GM21526 (cell line): Measurements from ENCODE around the gene RRAS2.
"Not testable (repeated sequence)": the region's sequence is repeated elsewhere in the genome, so short reads cannot be mapped to it uniquely, and the experiment has no call there.

ENCODE experiments used
- ATAC-seq: cut with Tn5 transposase; IDR thresholded peaks from one replicate; pipeline ENCODE4 v1.9.1; 2021; ENCODE audit warnings: moderate library complexity; ENCODE audit not compliant: unreplicated experiment, low FRiP score

Gene RRAS2

DNA sequence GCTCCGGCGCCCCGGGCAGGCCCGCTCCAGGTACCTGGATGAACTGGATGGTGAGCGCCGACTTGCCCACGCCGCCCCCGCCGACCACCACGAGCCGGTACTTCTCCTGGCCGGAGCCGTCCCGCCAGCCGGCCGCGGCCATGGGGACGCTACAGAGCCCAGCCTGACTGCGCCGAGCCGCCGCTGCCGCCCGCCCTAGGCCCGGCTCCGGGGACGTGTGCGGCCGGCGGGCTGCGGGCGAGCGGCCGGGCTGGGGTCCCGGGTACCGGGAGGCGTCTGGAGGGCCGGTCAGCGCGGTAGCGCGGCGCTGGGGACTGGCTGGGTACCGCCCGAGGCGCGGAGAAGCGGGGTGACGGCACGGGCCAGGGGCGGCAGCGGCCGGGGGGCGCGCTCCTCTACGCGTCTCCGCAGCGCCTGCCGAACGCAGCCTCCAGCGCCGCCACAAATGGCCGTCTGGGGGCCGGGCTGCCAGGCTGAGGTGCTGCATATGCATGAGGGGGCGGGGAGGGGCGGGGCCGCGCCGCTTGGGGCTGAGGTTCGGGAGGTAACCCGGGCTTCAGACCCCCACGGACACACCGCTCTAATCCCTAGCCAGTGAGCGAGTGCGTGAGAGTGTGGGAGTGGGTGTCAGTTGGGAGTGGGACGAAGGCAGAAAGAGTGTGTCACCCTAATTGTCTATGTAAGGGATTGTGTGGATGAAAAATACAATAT lies at the start of gene RRAS2:
Gene RRAS2, minus strand, starts transcription at position 455 of the 711 bp plus-strand sequence. Its CDS starts 313 bp downstream, at position 142.
- peak; percentile 89 for ATAC-seq

DNA sequence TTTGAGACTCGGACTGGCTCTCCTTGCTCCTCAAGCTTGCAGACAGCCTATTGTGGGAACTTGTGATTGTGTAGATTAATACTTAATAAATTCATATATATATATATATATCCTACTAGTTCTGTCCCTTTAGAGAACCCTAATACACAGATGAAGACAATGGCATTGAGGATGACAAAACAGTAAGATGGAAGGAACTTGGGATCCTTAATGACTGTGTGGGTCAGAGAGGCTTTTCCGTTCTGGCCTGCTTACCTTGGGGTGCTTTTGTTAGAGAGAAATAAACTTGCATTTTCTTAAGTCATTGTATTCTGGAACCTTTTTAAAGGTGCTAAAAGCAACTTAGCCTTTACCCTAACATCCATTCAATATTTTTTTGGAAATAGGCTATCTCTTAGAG lies 49.6 kb upstream of the RRAS2 start:
- ATAC-seq, result no peak

DNA sequence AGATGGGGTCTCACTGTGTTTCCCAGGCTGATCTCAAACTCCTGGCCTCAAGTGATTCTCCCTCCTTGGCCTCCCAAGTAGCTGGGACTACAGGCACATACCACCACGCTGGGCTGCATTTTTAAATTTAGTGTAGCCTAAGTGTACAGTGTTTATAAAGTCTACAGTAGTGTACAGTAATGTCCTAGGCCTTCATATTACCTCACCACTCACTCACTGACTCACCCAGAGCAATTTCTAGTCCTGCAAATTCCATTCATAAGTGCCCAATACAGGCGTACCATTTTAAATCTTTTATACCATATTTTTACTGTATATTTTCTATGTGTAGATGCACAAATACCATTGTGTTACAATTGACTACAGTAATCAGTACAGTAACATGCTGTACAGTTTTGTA lies 47.1 kb upstream of the RRAS2 start:
- not testable (repeated sequence) for ATAC-seq

DNA sequence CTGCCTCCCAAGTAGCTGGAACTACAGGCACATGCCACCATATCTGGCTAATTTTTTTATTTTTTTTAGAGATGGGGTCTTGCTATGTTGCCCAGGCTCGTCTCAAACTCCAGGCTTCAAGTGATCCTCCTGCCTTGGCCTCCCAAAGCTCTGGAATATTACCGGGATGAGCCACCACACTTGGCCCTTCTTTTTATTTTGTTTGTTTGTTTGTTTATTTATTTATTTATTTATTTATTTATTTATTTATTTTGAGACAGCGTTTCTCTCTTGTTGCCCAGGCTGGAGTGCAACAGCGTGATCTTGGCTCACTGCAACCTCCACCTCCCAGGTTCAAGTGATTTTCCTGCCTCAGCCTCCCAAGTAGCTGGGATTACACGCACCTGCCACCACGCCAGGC lies 44.5 kb upstream of the RRAS2 start:
- ATAC-seq, result not testable (repeated sequence)

DNA sequence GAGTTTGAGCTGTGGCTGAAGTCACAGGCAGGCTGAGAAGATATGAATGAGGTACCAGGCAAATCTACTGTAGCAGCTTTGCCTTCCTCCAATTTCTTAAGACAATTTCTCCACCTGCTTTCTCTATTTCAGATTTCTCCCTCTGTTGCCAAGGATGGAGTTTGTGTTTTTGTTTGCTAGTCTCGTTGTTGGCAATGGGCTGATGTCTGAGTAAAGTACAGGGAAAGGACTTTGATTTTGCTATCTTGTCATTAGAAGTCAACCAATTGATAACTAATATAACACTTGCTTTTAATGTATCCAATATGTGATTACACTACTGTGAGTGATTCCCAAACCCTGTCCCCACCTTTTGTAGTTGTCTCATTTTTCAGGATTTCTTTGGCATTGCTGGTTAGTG lies 40.1 kb upstream of the RRAS2 start:
- ATAC-seq, result no peak

DNA sequence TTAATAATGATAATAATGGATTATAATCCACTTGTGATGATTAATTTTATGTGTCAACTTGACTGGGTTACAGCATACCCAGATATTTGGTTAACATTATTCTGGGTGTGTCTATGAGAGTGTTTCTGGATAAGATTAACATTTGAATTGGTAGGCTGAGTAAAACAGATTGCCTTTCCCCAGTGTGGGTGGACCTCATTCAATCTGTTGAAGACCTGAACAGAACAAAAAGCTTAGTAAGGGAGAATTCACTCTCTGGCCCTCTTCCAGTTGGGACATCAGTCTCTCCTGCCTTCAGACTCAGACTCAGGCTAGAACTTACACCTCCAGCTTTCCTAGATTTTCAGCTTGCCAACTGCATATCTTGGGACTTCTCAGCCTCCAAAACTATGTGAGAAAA lies 37.3 kb upstream of the RRAS2 start:
- no peak for ATAC-seq

DNA sequence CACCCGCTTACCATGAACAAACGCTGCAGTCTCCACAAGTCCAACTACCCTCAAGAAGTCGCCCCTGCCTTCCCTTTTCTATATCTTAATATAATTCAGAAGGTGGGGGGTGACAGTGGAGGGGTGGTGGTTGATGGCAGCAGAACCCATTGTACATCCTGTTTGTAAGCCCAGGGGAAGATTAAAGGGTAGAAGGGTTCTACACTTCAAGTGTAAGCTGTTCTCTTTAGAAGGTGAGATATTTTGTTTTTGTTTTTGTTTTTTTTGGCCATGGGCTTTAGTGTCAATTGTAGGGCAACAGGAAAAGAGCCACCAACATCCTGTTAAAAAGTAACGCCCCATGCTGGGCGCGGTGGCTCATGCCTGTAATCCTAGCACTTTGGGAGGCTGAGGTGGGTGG lies 34.9 kb upstream of the RRAS2 start:
- ATAC-seq, result no peak

DNA sequence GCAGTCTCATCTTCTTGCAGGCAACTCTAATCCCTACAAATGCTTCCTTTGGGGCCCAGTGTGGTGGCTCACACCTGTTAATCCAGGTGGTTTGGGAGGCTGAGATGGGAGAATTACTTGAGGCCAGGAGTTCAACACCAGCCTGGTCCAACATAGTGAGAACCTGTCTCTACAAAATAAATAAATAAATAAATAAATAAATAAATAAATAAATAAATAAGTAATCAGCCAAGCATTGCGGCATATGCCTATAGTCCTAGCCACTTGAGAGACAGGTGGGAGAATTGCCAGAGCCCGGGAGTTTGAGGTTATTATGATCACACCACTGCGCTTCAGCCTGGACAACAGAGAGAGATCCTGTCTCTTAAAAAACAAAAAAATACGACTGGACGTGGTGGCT lies 34.1 kb upstream of the RRAS2 start:
- ATAC-seq, result no peak

DNA sequence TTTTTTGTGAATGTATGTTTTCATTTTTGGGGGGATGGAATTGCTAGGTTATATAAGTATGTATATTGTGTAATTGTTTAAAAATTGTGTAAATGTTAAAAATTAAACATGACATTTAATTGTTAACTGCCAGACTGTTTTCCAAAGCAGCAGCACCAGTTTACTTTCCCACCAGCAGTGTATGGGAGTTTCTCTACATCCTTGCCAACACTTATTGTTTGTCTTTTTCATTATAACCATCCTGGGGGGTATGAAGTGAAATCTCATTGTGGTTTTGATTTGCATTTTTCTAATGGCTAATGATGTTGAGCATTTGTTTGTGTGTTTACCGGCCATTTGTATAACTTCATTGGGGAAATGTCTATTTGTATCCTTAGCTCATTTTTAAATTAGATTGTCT lies 31.7 kb upstream of the RRAS2 start:
- no peak for ATAC-seq

DNA sequence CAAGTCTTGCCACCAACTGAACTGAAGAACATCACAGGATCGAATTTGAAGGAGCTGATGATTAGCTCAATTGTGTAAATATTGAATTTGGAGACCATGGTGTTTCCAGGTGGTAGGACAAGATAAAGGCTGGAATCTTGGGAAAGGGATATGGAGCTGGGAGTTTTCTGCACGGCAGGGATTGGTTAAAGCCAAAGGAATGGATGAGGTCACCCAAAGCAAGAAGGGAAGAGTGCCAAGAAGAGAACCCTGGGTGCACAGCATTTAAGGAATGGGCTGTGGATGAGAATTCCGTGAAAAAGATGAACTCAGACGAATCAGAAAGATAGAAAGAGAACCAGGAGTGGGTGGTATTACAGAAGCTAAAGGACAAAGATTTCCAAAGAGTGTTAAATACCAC lies 29.4 kb upstream of the RRAS2 start:
- no peak for ATAC-seq

DNA sequence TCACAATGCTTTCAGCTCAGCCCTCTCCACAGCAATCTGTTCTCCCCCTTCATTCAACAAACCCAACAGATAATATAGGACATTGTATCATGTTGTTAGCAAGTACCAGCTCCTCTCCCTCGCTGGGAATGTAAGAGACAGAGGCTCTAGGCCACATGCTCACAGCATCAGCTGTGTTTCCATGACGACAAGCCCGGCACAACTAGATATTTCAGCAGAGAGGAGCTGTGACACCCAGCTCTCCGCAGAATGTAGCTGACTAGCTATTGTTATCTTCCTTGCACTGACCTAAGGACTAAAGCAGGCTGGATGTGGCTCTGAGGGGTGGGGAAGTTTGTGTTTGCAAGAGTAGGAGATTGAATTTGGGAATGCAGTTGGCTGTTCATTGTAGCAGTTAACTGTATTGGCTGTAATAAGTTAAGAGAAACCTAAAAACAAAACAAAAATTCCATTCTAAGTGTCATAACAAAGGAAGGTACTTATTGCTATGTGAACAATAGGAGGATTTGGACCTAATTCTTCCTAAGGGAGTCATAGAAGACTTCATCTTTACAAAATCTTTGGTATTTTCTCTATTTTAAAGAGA lies 28.0 kb upstream of the RRAS2 start:
- no peak for ATAC-seq

DNA sequence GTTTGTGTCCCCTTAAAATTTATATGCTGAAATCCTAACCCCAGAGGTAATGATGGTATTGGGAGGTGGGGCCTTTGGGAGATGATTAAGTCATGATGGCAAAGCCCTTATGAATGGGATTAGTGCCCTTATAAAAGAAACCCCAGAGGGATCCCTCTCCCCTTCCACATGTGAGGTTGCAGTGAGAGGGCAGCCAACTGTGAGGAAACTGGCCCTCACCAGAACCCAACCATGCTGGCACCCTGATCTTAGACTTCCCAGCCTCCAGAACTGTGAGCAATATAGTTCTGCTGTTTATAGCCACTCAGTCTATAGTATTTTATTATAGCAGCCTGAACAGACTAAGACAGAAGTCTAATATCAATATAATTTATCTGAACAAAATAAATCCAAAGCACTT lies 27.1 kb upstream of the RRAS2 start:
- no peak for ATAC-seq

DNA sequence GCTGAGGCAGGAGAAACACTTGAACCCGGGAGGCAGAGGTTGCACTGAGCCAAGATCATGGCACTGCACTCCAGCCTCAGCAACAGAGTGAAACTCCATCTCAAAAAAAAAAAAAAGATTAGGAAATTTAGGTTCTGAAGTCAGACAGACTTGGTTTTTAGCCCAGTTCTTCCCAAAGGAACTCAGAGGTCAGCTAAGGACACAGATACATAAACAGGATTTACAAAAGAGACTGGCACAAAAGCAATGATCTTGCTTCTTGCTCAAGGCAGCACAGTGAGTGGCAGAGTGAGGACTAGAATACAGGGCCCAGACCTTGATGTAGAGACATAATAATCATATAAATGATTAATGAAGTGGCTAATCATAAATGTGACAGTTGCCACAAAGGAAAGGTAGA lies 25.4 kb upstream of the RRAS2 start:
- ATAC-seq, result no peak

DNA sequence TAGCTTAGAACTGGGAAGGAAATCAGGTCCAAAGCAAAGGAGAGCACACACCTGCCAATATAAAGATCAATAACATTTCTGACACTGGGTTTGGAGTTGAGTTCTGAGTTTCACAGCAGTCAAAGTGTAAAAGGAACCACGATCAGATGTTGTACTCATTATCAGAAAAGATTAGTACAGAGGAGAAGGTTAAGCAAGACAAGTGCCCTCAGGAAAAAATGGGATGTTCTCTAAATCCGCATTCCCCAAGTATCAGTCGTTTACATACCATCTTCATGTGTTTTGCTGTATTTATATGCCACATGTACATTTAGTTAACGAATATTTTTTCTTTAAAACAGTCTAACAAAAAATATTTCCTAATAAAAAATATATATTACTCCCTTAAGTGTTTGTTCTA lies 23.0 kb upstream of the RRAS2 start:
- ATAC-seq, result no peak

DNA sequence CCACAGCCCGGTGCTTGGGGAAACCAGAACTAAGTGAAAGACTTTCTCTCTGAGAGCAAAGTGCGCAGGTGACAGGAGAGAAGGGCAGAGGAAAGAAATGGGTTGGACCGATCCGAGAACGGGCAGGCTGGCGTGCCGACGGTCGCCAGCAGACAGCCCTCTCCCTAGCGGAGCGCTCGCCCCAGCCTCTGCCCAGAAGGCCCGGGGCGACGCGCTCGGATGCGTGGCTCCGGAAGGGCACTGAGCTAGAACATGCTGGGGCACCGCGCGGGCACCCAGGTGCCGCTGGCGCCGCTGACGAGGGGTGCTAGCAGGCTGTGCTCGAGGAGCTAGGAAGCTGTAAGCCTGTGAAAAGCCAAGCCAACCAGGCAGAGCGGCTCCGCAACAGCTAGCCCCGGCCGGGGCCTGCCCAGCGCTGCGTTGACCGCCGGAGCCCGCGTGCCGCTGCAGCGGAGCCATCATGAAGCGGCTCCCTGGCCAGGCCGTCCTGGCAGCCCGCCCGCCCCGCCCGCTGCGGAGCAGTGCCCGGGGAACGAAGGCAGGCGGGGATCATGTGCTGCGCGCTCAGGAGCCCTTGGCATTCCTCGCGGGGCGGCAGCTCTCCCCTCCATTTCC lies 22.1 kb upstream of the RRAS2 start:
- ATAC-seq, result peak; percentile 78

DNA sequence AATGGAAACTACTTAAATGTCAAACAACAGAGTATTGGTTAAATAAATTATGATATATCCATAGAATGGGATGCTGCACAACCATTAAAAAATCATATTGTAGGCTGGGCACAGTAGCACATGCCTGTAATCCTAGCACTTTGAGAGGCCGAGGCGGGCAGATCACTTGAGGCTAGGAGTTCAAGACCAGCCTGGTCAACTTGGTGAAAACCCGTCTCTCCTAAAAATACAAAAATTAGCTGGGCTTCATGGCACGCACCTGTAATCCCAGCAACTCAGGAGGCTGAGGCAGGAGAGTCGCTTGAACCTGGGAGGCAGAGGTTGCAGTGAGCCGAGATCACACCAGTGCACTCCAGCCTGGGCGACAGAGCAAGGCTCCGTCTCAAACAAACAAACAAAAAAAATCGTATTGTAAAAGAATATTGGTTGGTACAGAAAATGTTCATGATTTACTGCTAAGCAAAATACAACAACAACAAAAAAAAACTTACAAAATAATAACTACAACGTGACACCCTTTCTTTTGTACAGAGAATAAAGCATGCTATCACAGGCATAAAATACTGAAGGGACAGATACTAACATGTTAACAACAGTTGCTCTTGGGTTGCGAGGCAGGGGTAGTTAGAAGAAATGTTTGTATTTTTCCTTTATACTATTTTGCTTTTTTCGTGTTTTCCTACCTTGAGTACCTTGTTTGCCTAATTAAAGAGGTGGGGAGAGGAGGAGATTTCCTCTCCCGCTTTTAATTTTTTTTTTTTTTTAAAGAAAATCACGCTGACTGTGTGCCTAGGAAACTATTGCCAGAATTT lies 21.3 kb upstream of the RRAS2 start:
- ATAC-seq, result no peak

DNA sequence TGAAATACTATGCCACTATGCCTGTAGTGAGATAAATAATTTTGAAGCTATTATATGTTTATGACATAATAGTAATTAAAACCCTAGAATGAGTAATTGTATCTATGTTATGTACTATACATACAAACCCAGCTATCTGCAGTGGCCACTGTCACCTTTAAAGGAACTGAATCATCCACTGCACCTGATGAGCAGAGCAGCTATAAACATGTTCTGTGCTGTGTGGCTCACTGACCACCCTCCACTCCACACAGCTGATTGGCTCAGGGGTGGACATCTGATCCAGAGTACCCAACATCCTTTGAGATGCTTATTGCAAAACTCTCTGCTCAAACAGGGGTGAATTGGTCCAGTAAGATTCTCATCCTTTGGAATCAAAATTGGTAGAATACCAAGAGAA lies 19.2 kb upstream of the RRAS2 start:
- no peak for ATAC-seq

DNA sequence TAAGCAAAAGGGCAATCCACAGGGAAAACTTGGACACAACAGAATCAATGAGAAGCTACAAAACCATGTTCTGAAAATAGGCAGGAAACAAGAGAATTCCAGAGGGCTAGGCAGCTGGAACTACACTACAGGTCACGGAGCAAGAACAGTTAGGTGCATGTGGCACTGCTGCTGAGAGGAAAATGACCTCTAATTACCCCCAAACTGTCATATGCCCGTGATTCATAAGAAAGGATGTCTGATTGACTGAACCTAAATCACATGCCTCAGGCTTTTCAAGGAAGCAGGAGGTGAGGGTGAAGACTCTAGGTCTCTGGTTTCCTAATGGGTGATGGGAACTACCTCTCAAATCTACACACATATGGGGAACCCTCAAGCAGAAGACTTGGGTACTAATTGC lies 17.9 kb upstream of the RRAS2 start:
- ATAC-seq, result no peak

DNA sequence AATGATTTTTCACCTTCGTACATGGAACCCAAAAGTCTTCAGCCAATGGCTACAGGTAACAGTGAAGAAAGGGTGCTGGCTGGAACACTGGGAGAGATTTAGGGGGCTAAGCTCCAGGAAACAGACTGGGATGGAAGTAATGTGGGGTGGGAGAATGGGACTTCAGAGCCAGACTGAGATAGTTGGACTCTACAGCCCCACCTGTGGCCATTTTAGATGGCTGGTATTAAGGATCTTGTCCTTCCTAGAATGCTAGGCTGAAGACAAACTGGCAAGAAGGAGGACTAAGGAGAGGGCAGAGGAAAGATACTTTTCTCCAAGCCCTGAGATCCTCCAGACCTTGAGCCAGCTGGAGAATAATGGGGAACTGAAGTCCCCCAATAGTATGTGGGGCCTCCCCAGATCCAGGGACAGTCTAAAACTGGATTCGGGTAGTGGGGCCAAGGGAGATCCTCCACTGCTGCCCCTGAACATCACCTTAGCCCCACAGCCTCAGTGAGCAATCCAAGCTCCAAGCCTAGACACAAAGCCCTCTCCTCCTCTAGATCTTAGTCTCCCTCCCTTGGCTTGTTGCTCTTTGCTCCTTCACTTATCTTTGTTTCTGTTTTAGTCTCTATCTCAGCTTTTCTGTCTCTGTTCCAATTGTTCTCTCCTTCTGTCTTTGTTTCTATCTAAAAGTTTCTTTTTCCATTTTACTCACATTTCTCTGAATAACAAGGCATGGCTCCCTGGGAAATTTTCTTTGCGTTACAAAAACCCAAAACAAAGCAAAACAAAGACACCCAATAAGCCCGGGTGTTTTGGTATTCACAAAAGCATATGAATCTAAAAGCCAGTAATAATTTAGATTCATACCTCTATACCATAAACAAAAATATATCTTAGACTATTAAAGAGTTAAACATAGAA lies 16.2 kb upstream of the RRAS2 start:
- no peak for ATAC-seq

DNA sequence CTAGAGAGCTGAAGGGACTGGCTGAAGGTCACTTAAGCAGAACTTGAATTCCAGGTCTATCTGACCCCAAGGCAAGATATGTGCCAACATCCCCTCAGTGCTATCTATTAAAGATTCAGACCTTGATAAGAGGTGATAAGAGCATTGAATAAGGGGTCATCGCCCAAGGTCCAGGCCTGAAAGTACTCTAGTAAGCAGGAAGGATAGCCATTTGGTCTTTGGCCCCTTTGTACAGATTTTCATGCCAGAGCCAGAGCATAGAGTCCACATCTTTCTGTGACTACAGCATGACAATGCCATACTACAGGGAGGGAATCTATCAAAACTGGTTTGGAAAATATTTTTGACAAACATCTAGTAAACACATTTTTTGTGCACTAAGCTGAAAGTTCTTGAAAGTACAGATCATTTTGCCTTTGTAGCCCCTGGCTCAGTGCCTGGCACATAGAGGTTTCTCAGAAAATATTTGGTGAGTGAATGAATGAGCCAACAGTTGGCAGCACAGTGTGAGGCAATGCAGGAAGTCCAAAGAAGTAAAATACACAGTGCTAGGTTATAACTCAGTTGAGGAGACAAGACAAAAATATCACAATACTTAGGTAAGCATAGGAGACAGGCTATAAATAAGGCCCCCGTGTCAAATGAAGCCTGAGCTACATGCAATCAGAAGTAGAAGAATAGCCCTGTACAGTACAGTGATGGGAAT lies 15.1 kb upstream of the RRAS2 start:
- no peak for ATAC-seq
